GM13977 (cell line): ENCODE results near the gene ZFAND6.

Experiments
- DNase-seq: peaks from one replicate; pipeline ENCODE4 v3.0.0; 2012; ENCODE audit warnings: low spot score
- CTCF ChIP-seq: IDR thresholded peaks from 2 replicates; pipeline ENCODE4 v1.5.1; 2012; ENCODE audit warnings: mild to moderate bottlenecking, control low read depth; ENCODE audit not compliant: insufficient read depth; ENCODE audit errors: extremely low read depth, missing control alignments
- in situ Hi-C: fragments of 300-500 bp; cut with MboI; formaldehyde crosslinking; loops from one replicate; pipeline ENCODE4 v1.12.0; 2022; ENCODE audit warnings: low sequenced_read_pairs, low pct_unique_long_range_greater_than_20kb, mixed read lengths, inconsistent platforms; ENCODE audit not compliant: unreplicated experiment

The ZFAND6 gene

DNA sequence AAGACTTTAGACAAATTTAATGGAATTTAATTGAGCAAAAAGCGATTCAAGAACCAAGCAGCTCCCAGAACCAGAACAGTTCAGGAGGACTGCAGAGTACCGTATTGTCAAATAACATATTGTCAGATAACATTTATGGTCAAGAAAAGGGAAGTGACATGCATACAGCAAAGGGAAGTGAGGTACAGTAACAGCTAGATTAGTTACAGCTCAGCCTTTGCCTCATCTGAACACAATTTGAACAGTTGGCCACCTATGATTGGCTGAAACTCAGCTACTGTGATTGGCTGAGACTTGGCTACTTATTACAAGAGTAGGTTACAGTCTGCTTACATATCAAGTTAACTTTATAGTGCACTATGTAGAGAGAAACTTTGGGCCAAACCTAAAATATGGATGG is 21.9 kb downstream of the ZFAND6 start:
- in situ Hi-C loops = no loop called here
- DNase-seq = no peak

DNA sequence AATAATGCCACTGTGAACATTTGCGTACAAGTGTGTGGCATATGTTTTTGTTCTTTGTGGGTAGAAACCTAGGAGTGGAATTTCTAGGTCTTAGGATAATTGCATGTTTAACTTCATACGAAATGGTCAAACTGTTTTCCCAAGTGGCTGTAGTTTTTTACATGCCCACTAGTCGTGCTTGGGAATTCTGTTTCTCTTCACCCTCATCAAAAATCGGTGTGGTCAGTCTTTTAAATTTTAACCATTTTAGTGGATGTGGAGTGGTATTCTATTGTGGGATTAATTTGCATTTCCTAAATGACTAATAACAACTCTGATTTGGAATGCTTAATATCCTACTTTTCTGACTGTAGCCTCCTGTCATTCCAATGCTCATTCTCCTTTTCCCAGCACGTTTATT is 27.6 kb downstream of the ZFAND6 start:
- TF ChIP-seq CTCF = no peak
- DNase-seq = no peak
- in situ Hi-C loops = no loop called here

More for the DNA sequence above, 21.9 kb downstream of the ZFAND6 start:
- TF ChIP-seq CTCF = no peak

- in situ Hi-C loops = no loop called here
- DNase-seq = no peak
- no peak for TF ChIP-seq CTCF
Observed at GRCh38 chr15:80090041-80090440, 30.6 kb downstream of the ZFAND6 start.

DNA sequence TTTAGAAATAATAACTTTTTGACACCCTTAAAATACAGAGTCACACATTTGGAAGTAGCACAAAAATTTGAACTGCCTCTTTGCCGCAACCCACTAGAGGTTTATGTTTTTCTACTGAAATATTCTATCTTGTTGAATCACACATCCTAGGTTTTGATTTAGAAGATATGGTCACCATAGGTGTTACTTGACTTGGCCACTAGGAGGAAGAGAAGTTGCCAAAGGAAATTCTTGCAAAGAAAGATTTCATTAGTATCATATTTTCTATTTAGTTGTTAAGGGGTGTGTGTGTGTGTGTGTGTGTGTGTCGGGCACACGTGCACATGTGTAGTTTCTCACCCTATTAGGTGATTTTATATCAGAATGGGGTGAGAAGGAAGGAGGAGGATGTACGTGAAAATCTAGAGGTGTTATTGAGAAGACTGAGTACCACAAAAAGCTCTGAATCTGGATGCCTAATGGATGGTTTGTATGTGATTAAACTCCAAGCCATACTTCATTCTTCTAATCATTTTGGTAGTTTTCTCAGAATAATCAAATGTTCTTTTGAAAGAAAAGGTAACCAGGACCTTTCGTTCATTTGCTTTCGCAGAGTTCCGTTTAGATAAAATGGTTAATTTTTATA is 31.5 kb downstream of the ZFAND6 start:
- peak; percentile 21 for TF ChIP-seq CTCF
- no peak for DNase-seq
- in situ Hi-C loops = no loop called here

DNA sequence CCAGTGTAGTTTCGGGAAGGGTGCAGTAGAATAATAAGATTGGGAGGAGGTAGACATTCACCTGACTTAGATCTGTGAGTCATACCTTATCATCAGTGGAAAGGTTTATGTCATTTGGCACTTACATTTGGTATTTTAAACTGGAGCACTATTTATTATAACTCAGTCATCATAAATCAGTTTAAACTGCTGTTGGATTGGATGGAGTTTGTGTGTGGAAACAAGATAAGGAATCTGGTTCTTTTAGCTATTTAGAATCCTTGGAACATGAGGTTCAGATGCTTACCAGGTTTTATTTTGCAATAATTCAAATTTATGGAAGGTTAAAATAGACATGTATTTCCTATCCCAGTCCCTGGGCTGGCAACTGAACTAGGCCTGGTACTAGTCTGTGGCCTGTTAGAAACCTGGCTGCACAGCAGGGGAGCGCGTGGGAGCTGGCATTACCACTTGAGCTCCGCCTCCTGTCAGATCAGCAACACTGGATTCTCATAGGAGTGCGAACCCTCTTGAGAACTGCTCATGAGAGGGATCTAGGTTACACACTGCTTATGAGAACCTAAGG is 34.5 kb downstream of the ZFAND6 start:
- DNase-seq = no peak
- no peak for TF ChIP-seq CTCF
- in situ Hi-C loops = no loop called here

DNA sequence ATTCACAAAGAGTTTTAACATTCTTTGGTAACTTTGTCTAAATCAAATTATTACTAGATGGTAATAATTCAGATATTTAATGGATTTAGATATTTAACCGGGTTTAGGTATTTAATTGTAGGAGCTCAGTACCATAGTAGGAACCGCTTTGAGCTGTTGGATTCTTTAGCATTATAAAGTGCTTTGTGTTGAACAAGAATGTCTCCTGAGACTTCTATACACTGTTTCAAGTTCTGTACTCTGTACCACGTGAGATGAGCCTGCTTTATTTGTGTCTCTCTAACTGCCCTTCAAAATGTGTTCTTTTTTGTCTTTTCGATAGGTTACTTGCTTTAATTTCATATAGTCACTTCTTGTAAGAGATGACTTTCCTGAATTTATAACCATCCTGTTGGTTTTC is 36.0 kb downstream of the ZFAND6 start:
- in situ Hi-C loops = no loop called here
- TF ChIP-seq CTCF = no peak
- DNase-seq = no peak
